ENCODE data around the gene PRKAR2B. TPM values are rescaled to one million over a fixed set of nuclear protein-coding genes. Genes with fewer than 3 reads are reported as not detected.
"Not testable (repeated sequence)": the region's sequence is repeated elsewhere in the genome, so short reads cannot be mapped to it uniquely, and the experiment has no call there.

PRKAR2B gene
- total and polyA plus RNA-seq, 2 donors (not counting 1 experiment from before 2014, with no cell fraction given), result 0.07 to 0.81 TPM

DNA sequence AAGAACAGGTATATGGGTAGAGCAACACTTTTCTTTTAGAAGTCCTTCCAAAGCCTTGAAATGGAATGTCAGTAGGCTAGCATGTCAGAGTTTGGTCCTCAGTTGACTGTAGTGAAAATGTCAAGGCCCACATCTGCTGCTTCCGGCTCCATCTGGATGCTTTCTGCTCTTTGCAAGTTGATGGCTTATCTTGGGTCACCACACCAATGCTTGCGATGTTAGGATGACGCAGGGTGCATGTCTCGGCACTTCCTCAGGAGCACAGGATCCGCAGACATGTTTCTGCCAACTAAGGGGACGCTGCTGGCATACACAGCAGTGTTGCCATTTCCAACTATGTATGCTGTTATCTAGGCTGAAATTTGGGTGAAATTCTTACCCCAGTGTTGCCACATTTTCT lies 110.3 kb downstream of the PRKAR2B start:
- H2AFZ ChIP-seq (ENCODE audit: insufficient read depth, low read depth, low read length, poor library complexity, severe bottlenecking), result no peak overlapping the region
- no peaks in the 10 kb centered on the region for H3K36me3 ChIP-seq (replicated peaks in 1 of 2; ENCODE audit: control extremely low read depth in 1 of 2, control insufficient read depth in 1 of 2, extremely low read depth in 1 of 2, insufficient read depth in 2 of 2, low read length in 1 of 2)
- H3K9ac ChIP-seq (ENCODE audit: low read length), result no peak overlapping the region
- ATAC-seq (ENCODE audit: low read depth) (no peak), DNase-seq (no peak)
- Mint-ChIP-seq H3K4me3 (no peak overlapping the region), H3K9me3 (ENCODE audit: insufficient read depth) (no peaks in the 10 kb centered on the region), H3K27ac (no peak overlapping the region), H3K4me1 (no peaks in the 10 kb centered on the region), H3K27me3 (no peaks in the 10 kb centered on the region)
- no peaks in the 10 kb centered on the region for H3K4me1 ChIP-seq (ENCODE audit: control insufficient read depth in 2 of 2, insufficient read depth in 2 of 2, low read length in 2 of 2)
- intact Hi-C loops (cut with micrococcal nuclease), result loop anchor here (5.0 kb wide), 1 partner anchor 493 kb away; the partner anchor contains the start of gene CCDC71L
- CTCF ChIA-PET, result no interaction called here
- H4K20me1 ChIP-seq (ENCODE audit: control insufficient read depth, insufficient read depth, low read length, poor library complexity, severe bottlenecking), result no peaks in the 10 kb centered on the region
- no peaks in the 10 kb centered on the region for H3K9me3 ChIP-seq (ENCODE audit: control extremely low read depth in 1 of 3, control insufficient read depth in 2 of 3, insufficient read depth in 1 of 3, low read length in 2 of 3)
- H3K4me3 ChIP-seq (ENCODE audit: control extremely low read depth in 1 of 5, extremely low read depth in 1 of 5, insufficient read depth in 1 of 5, low read depth in 2 of 5, low read length in 4 of 5), result no peak overlapping the region
- no peaks in the 10 kb centered on the region for H3K27me3 ChIP-seq (replicated peaks in 1 of 4; ENCODE audit: control extremely low read depth in 1 of 4, control insufficient read depth in 3 of 4, insufficient read depth in 4 of 4, low read length in 3 of 4)
- no peak overlapping the region for H3K4me2 ChIP-seq (replicated peaks; ENCODE audit: low read depth, low read length, poor library complexity, severe bottlenecking)
- no peak overlapping the region for H3K27ac ChIP-seq (ENCODE audit: low read length in 2 of 2)
- H3K79me2 ChIP-seq (ENCODE audit: control insufficient read depth, insufficient read depth, low read length), result no peaks in the 10 kb centered on the region
- TF ChIP-seq CTCF (IDR thresholded peaks at IDR 0.05) (no peak), EZH2 (IDR thresholded peaks at IDR 0.05; ENCODE audit: borderline replicate concordance, insufficient read depth, low read depth, low read length, poor library complexity, severe bottlenecking) (no peak)
- 92% methylated on average over 6 of the region's 6 CpGs for WGBS (ENCODE audit: insufficient coverage)
- POLR2A ChIA-PET, result no interaction called here

GRCh38 chr7:107155726-107156125 lies 111.2 kb downstream of the PRKAR2B start:
- H3K4me2 ChIP-seq (replicated peaks; ENCODE audit: low read depth, low read length, poor library complexity, severe bottlenecking); H3K4me3 Mint-ChIP-seq; H3K9me3 ChIP-seq (ENCODE audit: control extremely low read depth in 1 of 3, control insufficient read depth in 2 of 3, insufficient read depth in 1 of 3, low read length in 2 of 3); H3K79me2 ChIP-seq (ENCODE audit: control insufficient read depth, insufficient read depth, low read length); H3K9me3 Mint-ChIP-seq (ENCODE audit: insufficient read depth); H3K27ac Mint-ChIP-seq; ATAC-seq (ENCODE audit: low read depth); H3K4me1 Mint-ChIP-seq; H3K9ac ChIP-seq (ENCODE audit: low read length); H3K27me3 Mint-ChIP-seq; POLR2A ChIA-PET; H3K4me1 ChIP-seq (ENCODE audit: control insufficient read depth in 2 of 2, insufficient read depth in 2 of 2, low read length in 2 of 2); intact Hi-C loops (cut with micrococcal nuclease); DNase-seq; H2AFZ ChIP-seq (ENCODE audit: insufficient read depth, low read depth, low read length, poor library complexity, severe bottlenecking); H3K36me3 ChIP-seq (replicated peaks in 1 of 2; ENCODE audit: control extremely low read depth in 1 of 2, control insufficient read depth in 1 of 2, extremely low read depth in 1 of 2, insufficient read depth in 2 of 2, low read length in 1 of 2); H3K4me3 ChIP-seq (ENCODE audit: control extremely low read depth in 1 of 5, extremely low read depth in 1 of 5, insufficient read depth in 1 of 5, low read depth in 2 of 5, low read length in 4 of 5); H3K27ac ChIP-seq (ENCODE audit: low read length in 2 of 2); H4K20me1 ChIP-seq (ENCODE audit: control insufficient read depth, insufficient read depth, low read length, poor library complexity, severe bottlenecking); H3K27me3 ChIP-seq (replicated peaks in 1 of 4; ENCODE audit: control extremely low read depth in 1 of 4, control insufficient read depth in 3 of 4, insufficient read depth in 4 of 4, low read length in 3 of 4): not testable (repeated sequence)
- CTCF ChIA-PET, result interaction anchor here (1.8 kb wide), 1 partner anchor 8 kb away, joined by 7 read pairs; no protein-coding TSS in a partner anchor
- no CpG with 5 or more reads among the region's 3 CpGs for WGBS (ENCODE audit: insufficient coverage)
